ENCODE results near the gene RTP3.

The RTP3 gene

DNA sequence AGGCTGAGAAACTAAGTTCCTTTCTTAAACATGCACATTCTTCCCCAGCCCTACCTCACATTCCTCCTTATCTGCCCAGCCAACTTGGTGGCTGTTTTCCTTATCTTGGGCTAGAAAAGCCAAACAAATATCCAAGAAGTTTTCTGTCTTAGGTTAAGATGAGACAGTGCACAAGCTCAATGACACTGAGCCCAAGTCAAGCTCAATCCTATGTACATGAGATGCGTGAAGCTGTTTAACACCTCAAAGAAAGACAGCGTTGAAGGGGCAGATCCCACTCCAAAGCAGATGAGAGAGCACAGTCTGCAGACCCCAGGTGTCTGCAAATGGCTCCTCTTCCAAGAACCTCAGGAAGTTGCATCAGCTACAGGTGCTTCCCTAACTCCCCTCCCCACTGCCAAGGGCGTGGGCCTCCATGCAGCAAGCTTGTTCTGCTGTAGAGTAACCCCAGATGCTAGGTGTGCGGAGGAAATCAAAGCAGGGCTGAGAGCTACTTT is 51.7 kb downstream of the RTP3 start:
- no peak for DNase-seq

- DNase-seq = no peak
These were observed 52.2 kb downstream of the RTP3 start for GRCh38 chr3:46549989-46550388.

Data from NCI-H1092 (cell line).